ENCODE measurements around the gene FBN2.

The FBN2 gene

GRCh38 chr5:128241051-128241695, 296.9 kb downstream of the FBN2 start:
- H3K9me3 Mint-ChIP-seq (ENCODE audit: low read depth): no peaks in the 10 kb centered on the region
- no peaks in the 10 kb centered on the region for H3K4me1 Mint-ChIP-seq (ENCODE audit: low read depth)
- H3K27ac Mint-ChIP-seq: no peak overlapping the region
- no peak overlapping the region for H3K4me3 Mint-ChIP-seq
- H3K36me3 Mint-ChIP-seq: no peaks in the 10 kb centered on the region
- H3K27me3 Mint-ChIP-seq: peaks cover 3% of the 10 kb centered on the region

DNA sequence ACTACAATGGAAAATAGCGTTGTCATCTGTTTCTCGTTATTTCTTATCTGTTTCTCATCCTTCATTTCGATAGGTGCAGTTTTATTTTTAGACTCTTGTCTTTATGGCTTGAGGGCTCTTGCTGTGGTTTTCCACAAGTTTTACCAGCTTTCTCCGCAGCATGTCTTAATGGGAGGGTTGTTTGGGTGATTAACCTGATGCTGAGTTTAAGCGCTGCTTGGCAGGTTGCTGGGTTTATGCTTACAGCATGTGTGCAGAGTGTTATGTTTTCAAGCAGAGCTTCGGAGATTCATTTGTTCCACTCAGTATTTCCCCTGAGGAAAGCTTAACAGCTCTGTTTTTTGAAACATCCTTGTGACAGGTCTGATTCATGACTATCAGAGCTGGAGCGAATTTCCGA, 300.5 kb downstream of the FBN2 start:
- Mint-ChIP-seq H3K27me3 (peaks cover 9% of the 10 kb centered on the region), H3K9me3 (ENCODE audit: low read depth) (no peaks in the 10 kb centered on the region), H3K36me3 (no peaks in the 10 kb centered on the region), H3K27ac (no peak overlapping the region), H3K4me1 (ENCODE audit: low read depth) (no peaks in the 10 kb centered on the region), H3K4me3 (no peak overlapping the region)

- no peak overlapping the region for H3K4me3 Mint-ChIP-seq
- no peaks in the 10 kb centered on the region for H3K36me3 Mint-ChIP-seq
- no peak overlapping the region for H3K27ac Mint-ChIP-seq
- H3K9me3 Mint-ChIP-seq (ENCODE audit: low read depth): no peaks in the 10 kb centered on the region
- no peaks in the 10 kb centered on the region for H3K4me1 Mint-ChIP-seq (ENCODE audit: low read depth)
- peaks cover 9% of the 10 kb centered on the region for H3K27me3 Mint-ChIP-seq
Measured at GRCh38 chr5:128237000-128237399, 301.0 kb downstream of the FBN2 start.

- Mint-ChIP-seq H3K27me3 (peaks cover 9% of the 10 kb centered on the region), H3K9me3 (ENCODE audit: low read depth) (no peaks in the 10 kb centered on the region), H3K4me1 (ENCODE audit: low read depth) (no peaks in the 10 kb centered on the region), H3K27ac (no peak overlapping the region), H3K4me3 (no peak overlapping the region), H3K36me3 (no peaks in the 10 kb centered on the region)
Measured at GRCh38 chr5:128236334-128236733, 301.7 kb downstream of the FBN2 start.

DNA sequence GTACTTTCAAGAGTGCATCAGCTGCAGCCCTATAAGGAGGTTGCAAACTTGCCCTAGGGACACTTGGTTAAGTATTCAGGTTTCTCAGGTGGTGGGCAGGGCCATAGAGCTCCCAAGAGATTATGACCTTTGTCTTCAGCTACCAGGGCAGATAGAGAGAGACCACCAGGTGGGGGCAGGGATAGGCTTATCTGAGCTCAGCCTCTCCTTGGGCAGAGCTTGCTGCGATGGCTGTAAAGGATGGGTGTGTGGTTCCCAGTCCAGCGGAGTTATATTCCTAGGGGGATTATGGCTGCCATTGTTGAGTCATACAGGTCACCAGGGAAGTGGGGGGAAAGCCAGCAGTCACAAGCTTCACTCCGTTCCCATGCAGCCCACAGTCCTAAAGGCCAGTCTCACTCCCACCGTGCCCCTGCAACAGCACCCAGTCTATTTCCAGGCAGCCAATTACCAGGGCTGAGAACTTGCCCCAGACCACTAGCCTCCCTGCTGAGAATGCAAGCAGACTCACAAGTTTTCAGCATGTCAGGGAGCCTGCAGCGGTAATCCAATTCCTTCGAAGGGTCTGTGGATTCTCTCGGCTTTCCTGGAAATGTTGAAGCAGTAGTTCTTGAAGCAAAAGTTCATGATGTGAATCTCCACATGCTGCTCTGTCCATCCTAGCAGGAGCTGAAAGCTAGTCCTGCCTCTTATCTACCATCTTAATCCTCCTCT, 303.0 kb downstream of the FBN2 start:
- Mint-ChIP-seq H3K27ac (no peak overlapping the region), H3K4me1 (ENCODE audit: low read depth) (no peaks in the 10 kb centered on the region), H3K9me3 (ENCODE audit: low read depth) (peaks cover 5% of the 10 kb centered on the region), H3K27me3 (peaks cover 9% of the 10 kb centered on the region), H3K36me3 (no peaks in the 10 kb centered on the region), H3K4me3 (no peak overlapping the region)

- no peaks in the 10 kb centered on the region for H3K4me1 Mint-ChIP-seq (ENCODE audit: low read depth)
- H3K27ac Mint-ChIP-seq: no peak overlapping the region
- H3K36me3 Mint-ChIP-seq: no peaks in the 10 kb centered on the region
- H3K9me3 Mint-ChIP-seq (ENCODE audit: low read depth): peaks cover 9% of the 10 kb centered on the region
- H3K4me3 Mint-ChIP-seq: no peak overlapping the region
- no peaks in the 10 kb centered on the region for H3K27me3 Mint-ChIP-seq
Measured at GRCh38 chr5:128228521-128228920, 309.5 kb downstream of the FBN2 start.

GRCh38 chr5:128228008-128228407, 310.0 kb downstream of the FBN2 start:
- Mint-ChIP-seq H3K4me1 (ENCODE audit: low read depth) (no peaks in the 10 kb centered on the region), H3K27me3 (no peaks in the 10 kb centered on the region), H3K9me3 (ENCODE audit: low read depth) (peaks cover 9% of the 10 kb centered on the region), H3K27ac (no peak overlapping the region), H3K36me3 (no peaks in the 10 kb centered on the region), H3K4me3 (no peak overlapping the region)

DNA sequence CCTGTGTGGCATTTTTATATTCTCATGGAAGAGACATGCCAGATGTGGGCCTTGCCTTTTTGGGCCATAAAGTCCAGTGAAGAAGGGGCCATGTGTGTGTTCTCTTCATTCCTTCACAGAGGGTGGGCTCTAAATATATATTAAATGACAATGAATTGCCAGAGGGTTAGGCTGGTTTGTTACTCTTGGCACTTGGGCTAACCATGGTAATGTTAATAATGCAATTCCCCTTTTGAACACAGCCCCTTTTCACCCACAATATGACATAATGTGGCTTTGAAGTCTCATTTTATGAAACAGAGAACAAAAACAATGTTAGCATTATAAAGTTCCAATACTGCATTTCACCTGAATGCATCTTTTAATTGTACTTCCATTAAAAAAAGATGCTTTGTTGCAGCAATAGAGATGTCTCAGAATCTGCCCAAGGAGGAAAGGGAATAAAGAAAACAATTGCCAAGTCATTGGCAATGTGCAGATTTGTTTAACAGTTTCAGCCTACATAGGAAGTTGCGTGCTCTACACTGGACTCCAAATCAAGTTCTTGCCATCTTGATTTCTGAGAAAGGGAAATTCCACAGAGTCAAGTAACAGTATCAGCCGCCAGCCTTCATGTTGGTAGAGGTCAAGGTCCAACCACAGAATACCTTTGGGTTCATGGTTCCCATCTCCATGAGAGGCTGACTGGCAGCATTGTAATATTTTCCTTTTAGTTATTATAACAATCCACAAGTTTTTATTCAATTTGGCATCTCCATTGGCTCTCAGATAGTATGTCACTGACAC, 312.6 kb downstream of the FBN2 start:
- peaks cover 7% of the 10 kb centered on the region for H3K9me3 Mint-ChIP-seq (ENCODE audit: low read depth)
- H3K4me3 Mint-ChIP-seq: no peak overlapping the region
- H3K27me3 Mint-ChIP-seq: no peaks in the 10 kb centered on the region
- H3K27ac Mint-ChIP-seq: no peak overlapping the region
- no peaks in the 10 kb centered on the region for H3K36me3 Mint-ChIP-seq
- H3K4me1 Mint-ChIP-seq (ENCODE audit: low read depth): no peaks in the 10 kb centered on the region

DNA sequence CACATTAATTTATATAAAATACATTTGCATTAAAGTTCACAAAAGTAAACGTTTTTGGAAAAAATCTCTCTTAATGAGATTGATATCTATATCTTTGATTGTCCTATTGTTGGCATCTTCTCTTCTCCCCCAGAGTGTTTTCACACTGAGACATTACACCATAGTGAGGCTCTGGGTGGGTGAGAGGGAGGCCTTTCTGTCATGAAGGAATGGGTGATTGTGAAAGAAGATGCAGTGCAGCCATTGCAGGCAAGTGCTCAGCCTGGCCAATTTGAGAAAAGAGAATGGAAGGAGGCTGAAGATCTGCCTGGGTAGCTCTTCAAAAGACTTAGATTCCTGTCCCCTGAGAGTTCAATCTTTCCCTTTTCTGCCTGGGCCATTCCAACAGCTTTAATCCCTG, 313.7 kb downstream of the FBN2 start:
- H3K27ac Mint-ChIP-seq: no peak overlapping the region
- H3K9me3 Mint-ChIP-seq (ENCODE audit: low read depth): no peaks in the 10 kb centered on the region
- H3K36me3 Mint-ChIP-seq: no peaks in the 10 kb centered on the region
- no peaks in the 10 kb centered on the region for H3K27me3 Mint-ChIP-seq
- H3K4me1 Mint-ChIP-seq (ENCODE audit: low read depth): no peaks in the 10 kb centered on the region
- no peak overlapping the region for H3K4me3 Mint-ChIP-seq

DNA sequence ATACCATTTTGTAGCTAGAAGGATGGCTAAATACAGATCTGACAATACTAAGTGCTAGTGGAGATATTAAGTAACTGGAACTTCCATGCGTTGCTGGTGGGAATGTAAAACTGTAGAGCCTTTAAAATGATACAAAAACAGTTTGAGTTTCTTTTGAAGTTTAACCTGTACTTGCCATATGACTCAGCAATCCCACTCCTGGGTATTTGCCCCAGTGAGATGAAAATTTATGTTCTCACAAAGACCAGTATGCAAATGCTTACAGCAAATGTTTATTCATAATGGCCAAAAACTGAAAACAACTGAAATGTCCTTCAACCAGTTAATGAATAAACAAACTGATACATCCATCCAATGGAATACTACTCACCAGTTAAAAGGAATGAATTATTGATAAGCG, 317.2 kb downstream of the FBN2 start:
- Mint-ChIP-seq H3K27me3 (no peaks in the 10 kb centered on the region), H3K4me1 (ENCODE audit: low read depth) (no peaks in the 10 kb centered on the region), H3K27ac (no peak overlapping the region), H3K9me3 (ENCODE audit: low read depth) (no peaks in the 10 kb centered on the region), H3K4me3 (no peak overlapping the region), H3K36me3 (no peaks in the 10 kb centered on the region)

- Mint-ChIP-seq H3K4me1 (ENCODE audit: low read depth) (no peaks in the 10 kb centered on the region), H3K27ac (no peak overlapping the region), H3K27me3 (no peaks in the 10 kb centered on the region), H3K4me3 (no peak overlapping the region), H3K9me3 (ENCODE audit: low read depth) (no peaks in the 10 kb centered on the region), H3K36me3 (no peaks in the 10 kb centered on the region)
Measured at GRCh38 chr5:128216860-128217531, 321.0 kb downstream of the FBN2 start.

- Mint-ChIP-seq H3K4me1 (ENCODE audit: low read depth) (no peaks in the 10 kb centered on the region), H3K27me3 (no peaks in the 10 kb centered on the region), H3K9me3 (ENCODE audit: low read depth) (no peaks in the 10 kb centered on the region), H3K27ac (no peak overlapping the region), H3K36me3 (no peaks in the 10 kb centered on the region), H3K4me3 (no peak overlapping the region)
Measured at GRCh38 chr5:128216285-128216684, 321.8 kb downstream of the FBN2 start.

GRCh38 chr5:128213833-128214232, 324.2 kb downstream of the FBN2 start:
- Mint-ChIP-seq H3K9me3 (ENCODE audit: low read depth) (no peaks in the 10 kb centered on the region), H3K27me3 (no peaks in the 10 kb centered on the region), H3K27ac (no peak overlapping the region), H3K4me1 (ENCODE audit: low read depth) (no peaks in the 10 kb centered on the region), H3K36me3 (no peaks in the 10 kb centered on the region), H3K4me3 (no peak overlapping the region)

DNA sequence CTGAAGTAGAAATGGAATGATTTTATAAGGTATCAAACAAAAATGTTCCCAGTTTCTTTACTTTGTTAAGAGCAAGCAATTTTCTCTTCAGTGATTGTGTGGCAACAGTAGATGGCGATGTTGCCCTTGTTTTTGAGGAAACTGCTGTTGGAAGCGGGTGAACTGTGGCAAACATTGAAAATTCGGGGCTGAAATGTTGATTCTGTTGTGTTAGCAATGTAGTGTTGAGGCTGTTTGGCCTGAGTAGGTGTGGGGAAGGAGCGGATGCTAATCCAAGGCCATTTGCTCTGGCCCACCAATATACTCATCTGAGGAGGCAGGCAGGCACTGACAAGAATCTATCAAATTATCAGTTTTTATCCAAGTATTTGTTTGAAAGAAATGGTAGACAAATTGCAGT, 324.7 kb downstream of the FBN2 start:
- H3K27me3 Mint-ChIP-seq: no peaks in the 10 kb centered on the region
- no peak overlapping the region for H3K4me3 Mint-ChIP-seq
- no peaks in the 10 kb centered on the region for H3K36me3 Mint-ChIP-seq
- no peak overlapping the region for H3K27ac Mint-ChIP-seq
- H3K4me1 Mint-ChIP-seq (ENCODE audit: low read depth): no peaks in the 10 kb centered on the region
- H3K9me3 Mint-ChIP-seq (ENCODE audit: low read depth): no peaks in the 10 kb centered on the region

GRCh38 chr5:128212191-128212806, 325.7 kb downstream of the FBN2 start:
- no peaks in the 10 kb centered on the region for H3K27me3 Mint-ChIP-seq
- H3K9me3 Mint-ChIP-seq (ENCODE audit: low read depth): no peaks in the 10 kb centered on the region
- H3K36me3 Mint-ChIP-seq: no peaks in the 10 kb centered on the region
- no peaks in the 10 kb centered on the region for H3K4me1 Mint-ChIP-seq (ENCODE audit: low read depth)
- H3K27ac Mint-ChIP-seq: no peak overlapping the region
- H3K4me3 Mint-ChIP-seq: no peak overlapping the region

Measured in activated naive CD8-positive, alpha-beta T cell (primary cell).